Heart right ventricle (tissue), 16 donors: ENCODE data around the gene EHD2. TPM values are rescaled to one million over a fixed set of nuclear protein-coding genes. Genes with fewer than 3 reads are reported as not detected.

Source experiments
- ATAC-seq, 8 donors: fragments of 200-7000 bp; cut with Tn5 transposase; one replicate each; pipeline ENCODE4 v1.9.1; 2020; ENCODE audit warnings: mild to moderate bottlenecking in 8 of 8, moderate library complexity in 8 of 8, moderate number of reproducible peaks in 1 of 8
- DNase-seq, 2 donors: peaks; one replicate each; pipeline ENCODE4 v3.0.0-alpha.2; 2020
- H3K27ac ChIP-seq, 10 donors: fragments of 200-600 bp; sonication (generic) in 2 of 10; one replicate each; pipeline versions ENCODE4 v1.5.0 to v1.8.0; 2020 to 2022; ENCODE audit warnings: mild to moderate bottlenecking in 3 of 10
- H3K27me3 ChIP-seq, 7 donors: fragments of 200-600 bp; one replicate each; pipeline ENCODE4 v1.8.0; 2021 to 2022; ENCODE audit warnings: mild to moderate bottlenecking in 2 of 7
- H3K36me3 ChIP-seq, 9 donors: fragments of 200-600 bp; sonication (generic) in 1 of 9; one replicate each; pipeline versions ENCODE4 v1.5.0 to v1.8.0; 2020 to 2022; ENCODE audit warnings: mild to moderate bottlenecking in 2 of 9
- H3K4me1 ChIP-seq, 9 donors: fragments of 200-600 bp; sonication (generic) in 1 of 9; one replicate each; pipeline versions ENCODE4 v1.5.0 to v1.8.0; 2020 to 2022; ENCODE audit warnings: mild to moderate bottlenecking in 4 of 9
- H3K4me3 ChIP-seq, 10 donors: fragments of 200-600 bp; sonication (generic) in 2 of 10; one replicate each; pipeline versions ENCODE4 v1.5.0 to v1.8.0; 2020 to 2022; ENCODE audit warnings: mild to moderate bottlenecking in 7 of 10, moderate library complexity in 2 of 10
- H3K9me3 ChIP-seq, 11 donors: fragments of 200-600 bp in 10 of 11; sonication (generic) in 2 of 11; one replicate each; pipeline versions ENCODE4 v1.5.0 to v1.8.0; 2013 to 2022; ENCODE audit warnings: mild to moderate bottlenecking in 2 of 11, control low read depth in 1 of 11, moderate library complexity in 1 of 11
- CTCF ChIP-seq, 9 donors: fragments of 200-600 bp; sonication (generic) in 2 of 9; IDR thresholded peaks; one replicate each; pipeline versions ENCODE4 v1.5.0 to v1.8.0; 2021 to 2022; ENCODE audit warnings: antibody characterized with exemption in 9 of 9, mild to moderate bottlenecking in 5 of 9, moderate library complexity in 1 of 9
- WGBS, 2 donors: extraction: QIAGEN DNeasy Blood & Tissue Kit; methylation state at CpG; one replicate each; pipeline ENCODE4 v1.1.7; 2013; ENCODE audit warnings: inconsistent platforms in 1 of 2; 5-methylcytosine and 5-hydroxymethylcytosine counted together
- intact Hi-C, 10 donors: fragments of 100-400 bp; cut with DNase I; formaldehyde crosslinking; loops; one replicate each; pipeline versions ENCODE4 v1.11.1 to v1.14.2; 2022
- polyA plus RNA-seq, 2 donors: library from polyadenylated mRNA; stranded (reverse); fragments of 200-250 nt; gene quantifications; one replicate each; pipeline ENCODE4 v1.2.3, GENCODE V29; 2013
- total RNA-seq, 10 donors: library from RNA; stranded (reverse); fragmentation: NEBNext Ultra II Directional in 3 of 10; extraction: Animal tissue kit (Norgen Biotek cat#: 25700) in 3 of 10; gene quantifications; one replicate each; pipeline versions ENCODE4 v1.2.1 to v1.2.4, GENCODE V29; 2021 to 2023
- donor health status: Arrhythmogenic right ventricular cardiomyopathy.
- donor health status: ischemic (EF 13 %, LVEDD 7.1; RV severe dilation, severe dysfunction).
- donor health status: healthy with polysubstance abuse.
- donor health status: DM: no; HTN: yes; CAD: no.
- donor health status: DM: no; HTN: no; CAD: no.
- donor health status: ischemic (EF 25% LVEDD 6.9; RV normal size, moderate dysfunction).
- donor health status: ischemic (EF 25% LVEDD 5.7; RV mildly dilated, moderate dysfunction).
- donor health status: healthy.
- donor health status: DM: yes; HTN: yes; CAD: no.
- donor health status: Ischemic cardiomyopathy.
- donor health status: ischemic (EF 35%, LVEDD 5.7; RV mildly dilated, moderate dysfunction).
- donor health status: nonischemic (EF 11% LVEDD 7.7; RV severe dilation, severe dysfunction).
- donor health status: DM: yes; HTN: yes; CAD: no.
- donor health status: PGD.
- donor health status: ischemic (EF 29% LVEDD 5.4; RV normal size, mild dysfunction).
- donor health status: nonischemic (EF 23%, LVEDD 6.1; RV moderate dilation, normal function).

EHD2 gene
- total and polyA plus RNA-seq, 12 donors: 27.5 to 78.2 (median 47.5) TPM

DNA sequence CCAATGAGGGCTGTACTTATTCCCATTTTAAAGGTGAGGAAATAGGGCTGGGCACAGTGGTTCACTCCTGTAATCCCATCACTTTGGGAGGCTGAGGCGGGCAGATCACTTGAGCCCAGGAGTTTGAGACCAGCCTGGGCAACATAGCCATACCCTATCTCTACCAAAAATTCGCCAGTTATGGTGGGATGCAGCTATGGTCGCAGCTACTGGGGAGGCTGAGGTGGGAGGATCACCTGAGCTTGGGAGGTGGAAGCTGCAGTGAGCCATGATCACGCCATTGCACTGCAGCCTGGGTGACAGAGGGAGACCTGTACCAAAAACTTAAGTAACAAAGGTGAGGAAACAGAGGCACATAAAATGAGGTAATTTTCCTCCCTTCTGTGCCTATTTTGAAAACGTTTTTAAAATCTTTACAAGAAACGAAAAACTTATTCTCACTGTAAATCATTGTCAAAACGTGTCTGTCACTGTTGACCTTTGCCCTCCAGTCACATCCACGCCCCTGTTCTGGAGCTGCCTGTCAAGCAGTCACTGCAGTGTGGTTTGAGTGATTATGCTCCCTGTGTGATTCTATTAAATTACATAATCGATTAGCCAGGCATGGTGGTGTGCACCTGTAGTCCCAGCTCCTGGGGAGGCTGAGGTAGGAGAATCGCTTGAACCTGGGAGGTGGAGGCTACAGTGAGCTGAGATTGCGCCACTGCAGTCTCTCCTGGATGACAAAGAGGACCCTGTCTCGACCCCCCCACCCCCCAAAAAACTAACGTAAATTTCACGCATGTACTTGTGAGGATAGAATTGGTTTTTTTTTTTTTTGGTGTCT is 44.6 kb downstream of the EHD2 start:
- TF ChIP-seq CTCF (IDR thresholded peaks at IDR 0.05): no peak
- no peak for DNase-seq
- H3K4me1 ChIP-seq: peaks cover 0 to 7% (median 0%) of the 10 kb centered on the region in 9 donors
- intact Hi-C loops: no loop called here
- 82 to 86% methylated on average over 14 of the region's 14 CpGs for WGBS, 2 donors
- peaks cover 12 to 78% (median 60%) of the 10 kb centered on the region in 9 donors for H3K36me3 ChIP-seq
- peaks cover 0 to 7% (median 0%) of the 10 kb centered on the region in 11 donors for H3K9me3 ChIP-seq
- H3K27ac ChIP-seq: no peak overlapping the region
- H3K27me3 ChIP-seq: no peaks in the 10 kb centered on the region
- no peak overlapping the region for H3K4me3 ChIP-seq
- no peak for ATAC-seq

DNA sequence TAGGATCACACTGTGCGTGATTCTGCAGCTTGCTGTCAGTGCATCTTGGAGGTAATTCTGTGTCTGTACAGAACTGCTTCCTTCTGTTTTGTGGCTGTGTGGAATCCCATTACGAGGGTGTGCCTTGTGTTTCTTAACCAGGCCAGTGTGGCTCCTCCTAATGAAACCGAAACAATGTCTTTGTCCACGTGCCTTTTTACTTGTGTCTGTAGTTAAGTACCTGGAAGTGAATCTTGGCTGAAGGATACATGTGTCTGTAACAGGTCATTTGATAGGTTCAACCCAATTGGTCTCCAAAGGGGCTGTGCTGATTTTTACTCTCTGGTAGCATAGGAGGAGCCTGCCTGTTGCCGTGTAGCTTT is 45.2 kb downstream of the EHD2 start:
- H3K9me3 ChIP-seq: peaks cover 0 to 7% (median 0%) of the 10 kb centered on the region in 11 donors
- DNase-seq (no peak), ATAC-seq (no peak)
- intact Hi-C loops: no loop called here
- 91 to 93% methylated on average over 5 of the region's 5 CpGs for WGBS, 2 donors
- peaks cover 0 to 13% (median 0%) of the 10 kb centered on the region in 9 donors for H3K4me1 ChIP-seq
- no peak for TF ChIP-seq CTCF (IDR thresholded peaks at IDR 0.05)
- no peak overlapping the region for H3K27ac ChIP-seq
- no peak overlapping the region for H3K4me3 ChIP-seq
- peaks cover 12 to 72% (median 54%) of the 10 kb centered on the region in 9 donors for H3K36me3 ChIP-seq
- H3K27me3 ChIP-seq: no peaks in the 10 kb centered on the region

DNA sequence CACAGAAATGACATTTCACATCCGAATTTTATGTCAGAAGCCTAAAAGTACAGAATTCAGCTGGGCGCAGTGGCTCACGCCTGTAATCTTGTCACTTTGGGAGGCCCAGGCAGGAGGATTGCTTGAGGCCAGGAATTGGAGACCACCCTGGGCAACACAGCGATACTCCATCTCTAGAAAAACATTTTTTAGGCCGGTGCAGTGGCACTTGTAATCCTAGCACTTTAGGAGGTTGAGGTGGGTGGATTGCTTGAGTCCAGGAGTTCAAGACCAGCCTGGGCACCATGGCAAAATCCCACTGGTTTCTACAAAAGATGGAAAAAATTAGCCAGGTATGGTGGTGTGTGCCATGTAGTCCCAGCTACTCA is 47.4 kb downstream of the EHD2 start:
- DNase-seq (no peak), ATAC-seq (no peak)
- WGBS, 2 donors: 73 to 95% methylated on average over 5 of the region's 5 CpGs
- peaks cover 6 to 50% (median 35%) of the 10 kb centered on the region in 9 donors for H3K36me3 ChIP-seq
- H3K27ac ChIP-seq: no peak overlapping the region
- H3K4me1 ChIP-seq: peaks cover 0 to 15% (median 0%) of the 10 kb centered on the region in 9 donors
- intact Hi-C loops: loop anchor here in 3 of 10 donors (10.0 kb wide), 1 partner anchor 104 kb away; no protein-coding TSS in a partner anchor
- no peaks in the 10 kb centered on the region for H3K27me3 ChIP-seq
- H3K9me3 ChIP-seq: peaks cover 0 to 7% (median 0%) of the 10 kb centered on the region in 11 donors
- no peak for TF ChIP-seq CTCF (IDR thresholded peaks at IDR 0.05)
- no peak overlapping the region for H3K4me3 ChIP-seq

- no peaks in the 10 kb centered on the region for H3K27me3 ChIP-seq
- peaks cover 0 to 7% (median 0%) of the 10 kb centered on the region in 11 donors for H3K9me3 ChIP-seq
- TF ChIP-seq CTCF (IDR thresholded peaks at IDR 0.05): no peak
- 68 to 88% methylated on average over 5 of the region's 5 CpGs for whole genome bisulfite sequencing, 2 donors
- ATAC-seq (no peak), DNase-seq (no peak)
- peaks cover 0 to 20% (median 4%) of the 10 kb centered on the region in 9 donors for H3K4me1 ChIP-seq
- H3K4me3 ChIP-seq: no peak overlapping the region
- H3K27ac ChIP-seq: no peak overlapping the region
- peaks cover 1 to 41% (median 25%) of the 10 kb centered on the region in 9 donors for H3K36me3 ChIP-seq
- intact Hi-C loops: loop anchor here in 3 of 10 donors (10.0 kb wide), 1 partner anchor 103 kb away; no protein-coding TSS in a partner anchor
Observed at GRCh38 chr19:47761566-47761965, 48.3 kb downstream of the EHD2 start.
